HG02642 (cell line): ENCODE measurements around the gene CFAP251.

Experiments used
- ATAC-seq: cut with Tn5 transposase; IDR thresholded peaks from one replicate; pipeline ENCODE4 v1.9.1; 2021; ENCODE audit warnings: mild to moderate bottlenecking; ENCODE audit not compliant: unreplicated experiment, poor library complexity

Gene CFAP251

DNA sequence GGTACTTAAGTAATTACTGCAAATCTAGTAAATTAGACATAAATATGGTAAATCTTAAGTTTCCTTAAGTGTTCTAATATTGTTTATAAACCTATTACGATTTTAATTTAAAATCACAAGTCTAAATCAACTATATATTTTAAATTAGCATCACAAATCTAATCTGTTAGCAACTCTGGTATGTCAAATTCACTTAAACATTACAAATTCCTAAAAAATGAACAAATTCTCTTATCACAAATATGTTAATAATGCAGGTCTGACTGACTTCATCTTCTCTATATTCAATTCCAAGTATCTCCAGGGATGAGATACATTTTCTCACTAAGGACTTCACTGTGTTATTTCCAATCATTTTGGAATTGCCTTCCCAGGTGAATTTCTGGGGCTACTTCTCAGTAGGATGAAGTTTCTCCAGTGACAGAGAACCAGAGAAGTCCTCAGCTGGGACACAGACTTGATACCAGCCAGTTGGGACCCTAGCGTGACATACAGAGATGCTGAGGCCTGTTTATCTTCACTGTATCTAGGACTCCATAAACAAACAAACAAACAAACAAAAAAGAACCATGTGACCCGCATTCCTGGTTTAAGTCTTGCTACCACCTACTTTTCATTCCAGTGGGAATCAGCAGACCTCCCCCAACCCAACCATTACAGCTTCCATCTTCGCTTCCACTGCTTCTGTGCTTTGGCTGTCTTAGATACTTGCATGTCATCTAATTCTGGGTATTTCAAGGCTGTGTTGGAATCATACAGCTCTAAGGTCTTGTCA lies 21.8 kb downstream of the CFAP251 start:
- ATAC-seq = no peak

DNA sequence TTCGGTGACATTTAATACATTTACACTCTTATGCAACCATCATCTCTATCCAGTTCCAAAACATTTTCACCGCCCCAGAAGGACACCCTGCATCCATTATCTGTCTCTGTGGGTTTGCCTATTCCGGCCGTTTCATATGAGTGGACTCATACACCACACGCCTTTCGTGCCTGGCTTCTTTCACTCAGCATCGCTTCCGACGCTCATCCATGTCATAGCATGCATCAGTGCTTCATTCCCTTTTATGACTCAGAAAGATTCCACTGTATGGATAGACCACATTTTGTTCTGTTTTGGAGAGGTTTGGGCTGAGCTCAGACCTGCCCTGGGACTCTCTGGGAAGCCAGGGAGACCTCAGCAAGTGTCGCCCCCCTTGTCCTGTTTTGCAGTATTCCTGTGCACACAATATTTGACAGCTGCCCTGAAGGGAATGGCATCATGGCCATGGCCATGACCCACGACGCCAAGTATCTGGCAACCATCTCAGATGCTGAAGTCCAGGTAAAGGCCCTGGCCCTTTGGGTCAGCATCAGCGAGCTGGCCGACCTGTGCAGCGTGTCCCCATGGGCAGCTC lies 23.8 kb downstream of the CFAP251 start:
- no peak for ATAC-seq

DNA sequence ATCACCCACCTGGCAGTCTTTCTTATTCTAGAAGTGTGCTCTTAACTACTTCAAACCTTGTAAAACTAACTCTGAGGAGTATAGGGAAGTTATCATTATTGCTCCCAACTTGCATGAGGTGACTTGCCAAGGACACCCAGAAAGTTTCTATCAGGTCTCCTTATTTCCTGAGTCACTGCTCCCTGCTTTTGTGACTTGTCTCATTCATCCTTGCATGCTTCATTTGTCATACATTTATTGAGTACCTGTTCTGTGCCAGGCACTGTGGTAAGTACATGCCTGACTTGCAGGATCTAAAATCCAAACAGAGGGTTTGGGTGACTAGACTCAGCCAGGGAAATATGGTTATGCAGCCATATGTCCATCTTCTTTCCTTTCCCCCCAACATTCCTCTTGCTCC lies 25.5 kb downstream of the CFAP251 start:
- no peak for ATAC-seq

DNA sequence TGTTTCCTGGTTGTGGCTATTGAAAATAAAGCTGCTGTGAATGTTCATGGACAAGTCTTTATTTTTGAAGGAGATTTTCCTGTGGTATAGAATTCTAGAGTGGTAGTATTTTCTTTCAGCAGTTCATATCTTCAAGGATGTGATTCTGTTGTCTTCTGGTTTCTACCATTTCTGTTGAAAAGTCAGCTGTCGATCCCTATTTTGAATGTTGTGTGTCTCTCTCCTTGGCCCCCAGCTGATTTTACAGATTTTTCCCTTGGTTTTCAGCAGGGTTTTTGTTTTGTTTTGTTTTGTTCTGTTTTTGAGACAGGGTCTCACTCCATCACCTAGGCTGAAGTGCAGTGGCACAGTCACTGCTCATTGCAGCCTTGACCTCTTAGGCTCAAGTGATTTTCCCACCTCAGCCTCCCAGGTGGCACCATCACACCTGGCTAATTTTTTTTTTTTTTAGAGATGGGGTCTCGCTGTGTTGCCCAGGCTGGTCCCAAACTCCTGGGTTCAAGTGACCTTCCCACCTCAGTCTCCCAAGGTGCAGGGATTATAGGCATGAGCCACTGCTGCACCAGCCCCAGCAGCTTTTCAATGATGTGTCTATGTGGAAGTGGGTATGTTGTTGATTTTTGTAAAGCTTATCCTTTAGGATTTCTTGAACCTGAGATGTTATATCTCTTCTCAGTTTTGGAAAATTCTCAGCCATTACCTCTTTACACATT lies 28.1 kb downstream of the CFAP251 start:
- no peak for ATAC-seq

DNA sequence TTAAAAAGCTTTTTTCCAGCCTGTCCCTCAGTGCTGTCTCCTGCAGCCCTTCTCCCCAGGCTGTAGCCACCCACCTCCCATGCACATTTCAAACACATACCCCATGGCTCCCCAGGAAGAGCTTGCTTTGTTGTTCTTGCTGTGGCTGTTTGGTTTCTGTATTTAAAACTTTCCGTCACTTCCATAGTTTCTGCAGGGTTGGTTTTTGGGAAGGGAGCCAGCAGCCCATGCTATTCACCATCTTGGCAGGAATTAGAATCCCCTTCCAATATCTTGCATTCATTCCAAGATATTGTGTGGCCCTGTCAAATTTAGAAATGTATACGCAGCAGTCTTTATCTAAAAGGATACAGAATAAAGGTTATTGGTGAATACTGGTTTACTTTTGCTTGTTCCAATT lies 29.6 kb downstream of the CFAP251 start:
- ATAC-seq = no peak

DNA sequence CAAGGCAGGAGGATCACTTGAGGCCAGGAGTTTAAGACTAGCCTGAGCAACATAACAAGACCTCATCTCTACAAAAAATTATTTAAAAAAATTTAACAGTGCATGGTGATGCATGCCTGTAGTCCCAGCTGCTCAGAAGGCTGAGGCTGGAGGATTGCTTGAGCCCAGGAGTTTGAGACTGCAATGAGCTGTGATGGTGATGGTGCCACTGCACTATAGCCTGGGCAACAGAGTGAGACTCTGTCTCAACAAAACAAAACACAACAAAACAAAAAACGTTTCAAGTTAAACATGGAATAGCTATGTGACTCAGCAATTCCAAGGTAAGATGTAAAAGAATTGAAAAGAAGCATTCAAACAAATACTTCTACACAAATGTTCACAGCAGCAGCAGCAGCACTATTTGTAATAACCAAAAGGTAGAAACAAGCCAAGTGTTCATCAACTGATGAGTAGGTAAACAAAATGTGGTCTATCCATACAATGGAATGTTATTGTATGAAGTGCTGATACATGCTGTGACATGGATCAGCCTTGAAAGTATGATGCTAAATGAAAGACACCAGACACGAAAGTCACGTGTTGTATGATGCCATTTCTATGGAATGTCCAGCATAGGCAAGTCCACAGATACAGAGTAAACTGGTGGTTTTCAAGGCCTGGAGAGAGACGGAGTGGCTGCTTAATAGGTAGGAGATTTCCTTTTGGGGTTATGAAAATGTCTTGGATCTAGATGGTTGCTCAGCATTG lies 31.4 kb downstream of the CFAP251 start:
- no peak for ATAC-seq

DNA sequence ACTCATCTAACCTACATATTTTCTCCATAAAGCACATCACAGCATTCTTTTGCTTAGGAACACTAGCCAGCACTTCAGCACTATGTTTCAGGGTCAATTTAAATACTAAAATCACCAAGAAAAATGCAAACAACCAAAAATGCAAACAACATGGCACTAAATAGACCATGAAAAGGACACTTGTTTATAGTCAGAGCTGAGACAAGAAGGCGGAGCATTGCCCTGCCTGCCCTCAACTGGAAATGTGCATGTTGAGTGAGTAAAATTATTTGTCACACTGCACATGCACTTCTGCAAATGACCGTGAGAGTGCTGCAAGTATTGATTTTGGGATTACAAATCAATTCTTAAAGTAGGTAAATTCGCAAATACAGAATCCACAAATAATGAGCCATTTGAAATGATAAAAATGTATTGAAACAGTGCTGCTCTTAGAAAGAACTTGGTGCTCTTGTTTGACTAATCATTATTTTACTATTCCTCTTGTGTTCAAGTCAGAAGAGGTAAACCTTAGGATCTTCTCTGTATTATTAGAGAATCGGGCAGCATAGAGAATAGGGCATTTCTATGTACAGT lies 34.8 kb downstream of the CFAP251 start:
- ATAC-seq = no peak

DNA sequence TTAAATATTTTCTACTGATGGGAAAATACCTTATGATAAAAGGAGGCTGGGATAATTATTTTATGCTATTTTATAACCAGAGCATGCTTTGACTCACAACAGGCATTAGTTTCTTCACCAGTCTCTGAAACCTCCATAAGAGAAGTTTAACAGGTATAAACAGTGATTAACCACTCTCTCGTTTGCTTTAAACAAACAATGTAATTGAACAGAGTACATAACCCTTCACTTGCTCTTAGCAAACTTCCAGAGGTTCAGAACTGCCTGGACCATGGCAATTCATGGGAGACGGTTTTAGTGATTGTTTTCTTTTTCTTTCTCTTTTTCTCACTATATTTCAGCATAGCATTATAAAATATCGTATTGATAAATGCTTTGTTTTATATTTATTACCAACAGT lies 35.3 kb downstream of the CFAP251 start:
- no peak for ATAC-seq

DNA sequence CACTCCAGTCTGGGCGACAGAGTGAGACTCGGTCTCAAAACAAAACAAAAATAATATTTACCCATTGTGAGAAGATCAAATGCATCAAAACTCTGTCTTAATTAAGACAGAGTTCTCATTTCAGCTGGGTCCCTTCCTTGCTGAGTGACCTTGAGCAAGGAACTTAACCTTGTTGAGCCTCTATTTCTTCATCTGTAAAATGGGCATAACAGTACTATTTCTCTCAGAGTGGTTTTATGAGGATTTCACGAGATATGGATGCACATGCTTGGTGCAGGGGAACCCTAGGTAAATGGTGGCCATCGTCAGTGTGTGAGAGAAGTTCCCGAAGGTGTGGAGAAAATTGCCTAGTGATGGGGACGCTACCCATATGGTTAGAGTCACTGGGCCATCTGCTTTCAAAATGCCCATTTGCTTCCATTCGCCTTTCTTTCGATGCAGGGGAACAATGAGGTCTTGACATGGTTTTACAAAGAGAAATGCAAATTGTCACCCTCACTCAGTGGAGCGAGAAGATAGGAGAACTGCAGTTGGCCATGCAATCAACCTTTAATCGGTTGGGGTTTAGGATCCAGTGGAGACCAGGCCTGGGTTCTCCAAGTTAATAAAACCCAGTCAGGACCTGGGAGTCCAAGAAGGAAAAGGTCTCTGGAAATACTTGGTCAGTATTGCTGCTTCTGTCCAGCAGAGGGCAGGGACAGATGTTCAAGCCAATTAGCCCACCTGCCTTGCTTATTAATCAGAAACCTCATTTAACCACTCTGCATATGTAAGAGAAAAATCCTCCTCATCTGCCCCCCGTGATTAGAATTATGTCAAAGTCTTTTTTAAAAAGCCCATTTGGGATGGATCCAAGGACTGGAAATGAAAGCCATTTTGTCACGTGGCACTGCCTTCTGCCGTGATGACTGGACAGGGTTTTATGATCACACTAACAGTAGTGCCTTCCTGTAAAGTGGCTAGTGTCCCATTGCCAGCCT lies 37.2 kb downstream of the CFAP251 start:
- no peak for ATAC-seq

DNA sequence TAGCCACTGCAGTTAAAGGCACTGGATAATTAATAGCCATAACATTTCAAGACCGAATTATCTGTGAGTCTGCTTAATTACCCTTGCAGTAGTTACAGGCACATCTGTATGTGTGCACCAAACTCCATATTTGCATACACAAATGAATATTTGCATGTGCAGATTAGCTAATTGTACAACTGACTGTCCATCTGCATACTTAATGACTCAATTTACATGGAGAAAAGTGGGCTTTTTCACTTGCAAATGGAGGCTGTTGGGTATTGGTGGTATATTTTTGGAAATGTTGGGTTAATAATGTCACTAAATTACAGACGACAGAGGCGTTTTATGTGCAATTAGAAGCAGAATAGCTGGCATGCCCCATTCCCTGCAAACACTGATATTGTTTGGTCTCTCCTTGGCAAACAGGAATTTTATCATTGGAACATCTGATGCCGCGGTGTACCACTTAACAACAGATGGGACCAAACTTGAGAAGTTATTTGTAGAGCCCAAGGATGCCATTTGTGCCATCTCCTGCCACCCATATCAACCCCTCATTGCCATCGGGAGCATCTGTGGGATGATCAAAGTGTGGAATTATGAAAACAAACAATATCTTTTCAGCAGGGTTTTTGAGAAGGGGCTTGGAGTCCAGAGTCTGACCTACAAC lies 39.6 kb downstream of the CFAP251 start:
- ATAC-seq = no peak

DNA sequence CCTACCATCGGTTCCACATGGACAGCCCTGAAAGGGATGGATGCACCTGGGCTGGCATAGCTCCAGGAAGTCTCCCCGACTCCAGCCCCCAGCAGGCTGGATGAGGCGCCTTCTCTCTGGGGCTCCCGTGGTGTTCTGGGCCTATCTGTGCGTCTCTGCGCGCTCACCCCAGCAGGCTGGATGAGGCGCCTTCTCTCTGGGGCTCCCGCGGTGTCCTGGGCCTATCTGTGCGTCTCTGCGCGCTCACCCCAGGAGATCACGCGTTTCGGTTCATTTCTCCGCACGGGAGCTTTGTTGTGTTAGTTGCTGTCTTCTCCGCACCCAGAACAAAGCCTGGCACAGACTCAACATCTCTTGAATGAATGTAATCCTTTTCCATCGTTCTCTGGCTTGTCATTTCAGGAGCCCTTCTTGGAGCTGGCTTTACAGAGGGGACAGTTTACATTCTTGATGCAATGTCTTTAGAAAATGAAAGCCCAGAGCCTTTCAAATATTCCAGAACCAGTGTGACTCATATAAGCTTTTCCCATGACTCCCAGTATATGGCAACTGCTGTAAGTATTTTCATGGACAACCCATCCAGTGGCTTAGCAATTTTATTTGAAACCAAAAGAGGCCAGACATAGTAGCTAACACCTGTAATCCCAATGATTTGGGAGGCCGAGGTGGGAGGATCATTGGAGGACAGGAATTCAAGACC lies 40.3 kb downstream of the CFAP251 start:
- ATAC-seq = no peak

DNA sequence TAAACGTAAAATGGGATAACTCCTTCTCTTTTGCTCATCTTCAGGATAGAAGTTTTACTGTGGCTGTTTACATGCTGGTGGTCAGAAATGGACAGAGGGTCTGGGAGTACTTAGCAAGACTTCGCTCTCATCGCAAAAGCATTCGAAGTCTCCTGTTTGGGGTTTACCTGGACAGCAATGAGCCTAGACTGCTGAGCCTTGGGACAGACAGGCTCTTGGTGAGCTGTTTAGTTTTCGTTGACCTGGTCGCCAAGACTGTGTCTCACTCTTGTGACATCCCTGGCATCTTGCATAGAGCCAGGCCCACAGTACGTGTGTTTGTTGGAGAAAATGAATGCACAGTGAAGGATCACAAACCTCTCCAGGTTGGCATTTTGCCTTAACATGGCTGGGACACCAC lies 42.1 kb downstream of the CFAP251 start:
- no peak for ATAC-seq

DNA sequence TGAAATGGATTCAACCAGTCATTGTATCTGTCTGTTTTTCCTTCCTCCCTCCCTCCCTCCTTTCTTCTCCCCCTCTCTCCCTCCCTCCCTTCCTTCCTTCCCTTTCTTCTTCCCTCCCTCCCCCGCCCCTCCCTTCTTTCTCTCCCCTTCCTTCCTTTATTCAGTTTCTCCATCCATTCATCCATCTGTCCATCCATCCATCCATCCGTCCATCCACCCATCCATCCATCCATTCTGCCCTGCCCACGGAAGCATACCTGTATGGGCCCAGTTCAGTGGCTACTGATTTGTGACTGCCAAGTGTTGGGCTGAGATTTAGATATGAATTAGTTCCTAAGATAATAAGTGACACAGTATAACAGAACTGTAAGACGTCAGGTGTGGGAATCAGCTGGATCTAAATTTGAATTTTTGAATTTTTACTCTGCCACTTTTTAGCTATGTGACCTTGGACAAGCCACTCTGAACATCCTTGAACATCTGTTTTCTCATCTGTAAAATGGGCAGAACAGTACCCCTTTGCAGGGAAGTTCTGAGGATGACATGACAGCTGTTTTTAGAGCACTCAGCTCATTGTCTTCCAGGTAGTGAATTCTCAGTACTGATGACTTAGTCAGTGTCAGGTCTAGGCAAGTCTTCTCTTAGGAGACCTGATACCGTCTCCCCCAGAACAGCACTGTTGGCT lies 42.9 kb downstream of the CFAP251 start:
- ATAC-seq = no peak

DNA sequence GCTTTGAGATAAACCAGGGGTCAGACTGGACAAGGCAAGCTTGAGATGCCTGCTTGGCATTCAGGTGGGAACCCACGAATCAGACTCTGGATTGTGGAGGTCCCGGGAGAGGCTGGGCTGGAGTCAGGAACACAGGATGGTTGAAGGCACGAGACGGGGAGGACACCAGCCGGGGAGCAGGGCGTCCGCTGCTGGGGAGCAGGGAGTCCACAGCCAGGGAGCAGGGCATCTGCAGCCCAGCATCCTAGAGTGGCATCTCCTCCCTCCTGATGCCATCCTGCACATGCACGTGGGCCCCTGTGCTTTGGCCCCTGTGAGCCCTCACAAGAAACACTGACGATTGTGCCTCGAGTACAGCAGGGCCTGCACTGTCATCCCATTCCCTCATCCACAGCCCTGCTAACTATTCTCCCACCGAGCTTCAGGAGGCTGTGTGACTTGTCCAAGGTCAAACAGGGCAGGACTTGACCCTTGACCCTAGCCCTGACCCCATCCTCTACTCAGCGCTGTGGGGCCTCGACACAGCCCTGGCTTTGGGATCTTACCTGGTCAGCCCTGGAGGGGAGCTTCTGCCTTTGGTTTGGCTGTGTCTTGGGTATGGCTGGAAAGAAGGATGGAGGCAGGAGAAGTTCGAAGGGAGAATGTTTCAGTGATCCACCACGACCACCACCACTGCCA lies 45.1 kb downstream of the CFAP251 start:
- no peak for ATAC-seq

DNA sequence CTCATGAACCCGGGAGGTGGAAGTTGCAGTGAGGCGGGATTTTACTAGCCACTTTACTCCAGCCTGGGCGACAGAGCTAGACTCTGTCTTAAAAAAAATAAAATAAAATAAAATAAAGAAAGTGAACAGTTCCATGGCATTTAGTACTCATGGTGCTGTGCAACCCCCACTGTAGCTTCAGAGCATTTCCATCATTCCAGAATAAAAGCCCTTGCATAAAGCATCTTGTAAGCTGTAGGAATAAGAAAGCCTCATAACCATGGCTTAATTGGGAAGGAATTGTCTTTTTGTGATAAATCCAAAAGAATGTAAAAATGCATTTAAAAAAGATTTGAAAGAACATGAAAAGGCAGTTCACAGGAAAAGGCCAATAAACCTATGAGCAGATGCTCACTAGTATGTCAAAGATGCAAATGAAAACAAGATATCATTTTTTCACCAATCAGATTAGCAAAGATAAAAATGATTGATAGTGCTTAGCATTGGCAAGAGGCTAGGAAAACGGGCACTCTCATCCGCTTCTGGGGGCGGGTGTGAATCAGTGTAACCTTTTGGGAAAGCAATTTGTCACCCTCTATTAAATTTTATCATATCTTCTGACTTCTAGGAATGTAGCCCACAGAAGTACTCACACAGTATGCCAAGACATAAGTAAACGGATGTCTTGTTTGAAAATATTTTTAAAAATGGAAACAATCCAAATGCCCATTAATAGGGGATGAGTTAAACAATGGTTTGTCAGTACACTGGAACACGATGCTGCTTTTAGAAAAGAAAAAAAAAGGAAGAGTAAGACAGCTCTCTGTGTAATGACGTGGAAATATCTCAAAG lies 46.6 kb downstream of the CFAP251 start:
- ATAC-seq = no peak

DNA sequence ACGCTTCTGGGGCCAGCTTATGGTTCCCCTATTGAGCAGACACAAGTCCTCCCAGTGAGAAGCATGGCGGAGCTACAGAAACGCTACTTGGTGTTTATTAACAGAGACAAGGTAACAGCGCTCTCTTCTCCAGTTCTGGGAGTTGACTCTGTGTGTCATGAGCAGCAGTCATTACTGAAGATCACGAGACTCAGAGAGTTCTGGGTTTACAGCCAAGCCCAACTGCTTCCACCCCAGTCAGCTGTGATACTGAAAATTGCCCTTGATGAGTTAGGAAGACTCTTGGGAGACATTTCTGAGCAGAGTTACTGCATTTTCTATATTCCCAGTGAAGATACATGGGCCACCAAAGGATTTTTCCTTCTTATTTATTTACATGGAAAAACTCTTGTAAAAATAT lies 48.6 kb downstream of the CFAP251 start:
- no peak for ATAC-seq
